Dermis blood vessel endothelial cell (primary cell): ENCODE results near the gene PPT2. TPM values are rescaled to one million over a fixed set of nuclear protein-coding genes. Genes with fewer than 3 reads are reported as not detected.

Source experiments
- DNase-seq: peaks from one replicate; pipeline ENCODE4 v3.0.0; 2010
- total RNA-seq: library from RNA; depleted of rRNA; stranded (reverse); fragments of >200 nt; gene quantifications from 2 replicates; pipeline ENCODE4 v1.2.3, GENCODE V29; 2014

The PPT2 gene
- total RNA-seq = 69.8 and 82.5 TPM in 2 replicates

GRCh38 chr6:32153564-32154513 is at the start of gene PPT2:
Gene PPT2, plus strand, starts transcription at chr6:32154141. Its CDS starts 454 bp downstream, at chr6:32154595.
- DNase-seq = peak; percentile 95

GRCh38 chr6:32105433-32105832 is 48.5 kb upstream of the PPT2 start:
- peak; percentile 45 for DNase-seq

DNA sequence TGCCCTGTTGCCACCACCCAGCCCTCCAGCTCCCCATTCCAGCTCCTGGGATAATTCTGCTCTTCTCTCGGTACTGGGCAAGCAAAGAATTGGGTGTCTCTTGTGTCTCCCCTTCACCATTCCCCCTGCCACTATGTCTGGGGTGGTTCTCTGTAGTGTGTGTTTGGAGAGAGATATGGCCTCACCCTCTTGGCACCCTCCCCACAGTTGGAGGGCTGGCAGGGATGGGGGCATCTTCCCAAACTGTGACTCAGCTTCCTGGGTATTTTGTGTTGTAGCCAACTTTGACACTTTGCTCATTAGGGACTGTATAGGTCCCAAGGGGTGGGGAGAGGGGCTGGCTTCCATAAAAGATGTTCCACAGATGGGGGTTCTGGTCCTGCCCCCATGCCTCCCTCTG is 46.5 kb upstream of the PPT2 start:
- no peak for DNase-seq

DNA sequence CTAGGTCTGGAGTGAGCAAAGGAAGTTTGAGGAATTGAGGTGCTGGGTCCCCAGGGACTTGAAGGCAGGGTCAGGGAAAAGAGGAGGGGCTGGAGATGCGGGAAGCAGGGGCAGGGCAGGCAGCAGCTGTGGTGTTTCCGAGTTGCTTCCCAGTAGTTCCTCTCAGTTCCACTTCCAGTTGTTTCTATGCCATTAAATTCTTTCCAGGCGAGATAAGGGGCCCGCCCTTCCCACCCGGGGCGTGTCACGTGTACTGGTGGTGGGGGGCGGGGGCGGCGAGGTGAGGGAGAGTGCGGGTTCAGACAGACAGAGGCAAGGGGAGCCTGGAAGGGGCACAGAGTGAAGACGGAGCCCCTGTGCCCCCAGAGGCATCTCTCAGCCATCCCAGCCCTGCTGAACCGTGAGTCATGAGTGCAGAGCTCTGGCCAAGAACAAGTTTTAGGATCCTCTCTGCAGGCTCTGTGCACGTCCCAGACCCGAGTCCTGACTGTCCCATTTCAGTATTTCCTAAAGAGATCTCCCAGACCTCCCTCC is 45.8 kb upstream of the PPT2 start:
- no peak for DNase-seq

DNA sequence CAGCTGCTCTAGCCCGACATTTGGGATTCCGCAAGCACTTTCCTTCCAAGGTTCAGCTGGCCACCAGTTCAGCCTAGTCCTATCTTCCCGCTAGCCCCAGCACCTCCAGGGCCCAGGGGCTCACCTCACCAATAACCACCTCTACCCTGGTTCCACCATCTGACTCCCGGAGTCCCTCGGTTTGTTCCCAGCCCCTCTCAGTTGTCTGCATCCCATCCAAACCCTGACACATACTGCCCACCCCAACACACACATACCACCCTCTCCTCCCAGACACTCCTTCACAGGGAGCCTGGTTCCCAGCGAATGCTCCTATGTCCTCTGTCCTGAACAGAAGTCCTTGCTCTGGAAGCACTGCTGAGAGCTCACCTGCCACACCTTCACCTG is 45.2 kb upstream of the PPT2 start:
- no peak for DNase-seq

GRCh38 chr6:32109114-32109764 is 44.7 kb upstream of the PPT2 start, which contains the start of gene TNXB:
Gene TNXB, minus strand, starts transcription at chr6:32109338. Its CDS starts 11,140 bp downstream, at chr6:32098198.
- no peak for DNase-seq

DNA sequence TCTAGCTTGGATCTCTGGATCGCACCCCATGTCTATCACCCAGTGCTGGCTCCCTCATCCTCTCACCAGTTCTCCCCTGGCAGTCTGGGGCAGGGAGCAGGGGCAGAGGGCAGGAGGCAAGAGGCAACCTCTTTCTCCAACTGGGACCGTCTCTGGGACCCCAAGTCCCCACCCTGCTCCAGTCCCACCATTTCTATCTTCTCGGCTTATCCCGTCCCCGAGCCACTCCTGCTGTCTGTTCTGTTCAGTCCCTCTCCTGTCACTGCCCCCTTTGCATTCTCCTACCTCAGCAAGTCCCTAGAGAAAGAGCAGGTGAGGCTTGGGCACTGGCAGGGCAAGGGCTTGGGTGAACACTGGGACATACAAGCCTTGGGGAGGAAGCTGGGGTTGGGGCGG is 44.2 kb upstream of the PPT2 start:
- DNase-seq = no peak

DNA sequence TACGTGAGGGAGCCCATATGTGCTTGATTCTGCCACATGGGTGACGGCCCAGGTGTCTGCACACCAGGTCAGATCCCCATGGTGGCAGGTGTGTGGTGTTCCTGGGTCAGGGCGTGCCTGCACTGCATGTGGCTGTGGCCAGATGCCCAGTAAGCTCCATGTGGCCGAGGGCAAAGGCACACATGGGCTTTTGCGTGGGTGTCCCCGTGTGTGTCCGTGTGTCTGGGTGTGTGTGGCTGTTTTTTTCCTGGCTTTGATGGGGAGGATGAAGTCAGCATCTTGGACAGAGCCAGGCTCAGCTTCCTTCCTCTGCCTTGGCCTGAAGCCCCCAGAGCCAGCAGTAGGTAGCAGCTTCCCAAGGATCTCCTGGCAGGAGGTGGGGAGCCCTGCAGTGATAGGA is 43.3 kb upstream of the PPT2 start:
- DNase-seq = peak; percentile 17

DNA sequence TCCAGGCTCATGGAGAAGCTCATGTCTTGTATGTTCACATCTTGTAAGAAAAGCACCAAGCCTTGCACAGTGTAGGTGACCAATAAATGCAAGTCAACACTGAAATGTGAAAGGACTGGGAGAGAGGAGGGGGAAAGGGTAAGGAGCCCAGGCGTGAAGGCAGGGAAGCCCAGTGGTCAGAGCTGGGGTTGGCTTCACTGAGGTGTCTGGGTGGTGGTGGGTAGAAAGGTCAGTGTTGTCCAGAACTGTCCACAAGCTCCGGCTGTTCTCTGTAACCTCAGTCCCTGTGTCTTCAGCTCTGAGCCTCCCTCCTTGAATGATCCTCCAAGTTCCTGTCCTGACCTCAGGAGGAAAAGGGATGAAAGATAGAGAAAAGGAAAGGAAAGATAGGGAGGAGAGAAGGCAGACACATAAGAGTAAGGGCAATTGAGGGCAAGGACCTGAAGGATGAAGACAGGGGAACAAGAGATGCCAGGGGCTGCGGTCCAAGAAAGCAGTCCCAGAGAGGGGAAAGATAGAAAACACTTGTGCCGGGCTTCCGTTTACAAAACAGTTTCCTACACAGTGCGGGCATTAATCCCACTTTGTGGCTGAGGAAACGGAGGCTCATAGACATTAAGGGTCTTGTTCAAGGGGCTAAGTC is 42.4 kb upstream of the PPT2 start:
- no peak for DNase-seq

DNA sequence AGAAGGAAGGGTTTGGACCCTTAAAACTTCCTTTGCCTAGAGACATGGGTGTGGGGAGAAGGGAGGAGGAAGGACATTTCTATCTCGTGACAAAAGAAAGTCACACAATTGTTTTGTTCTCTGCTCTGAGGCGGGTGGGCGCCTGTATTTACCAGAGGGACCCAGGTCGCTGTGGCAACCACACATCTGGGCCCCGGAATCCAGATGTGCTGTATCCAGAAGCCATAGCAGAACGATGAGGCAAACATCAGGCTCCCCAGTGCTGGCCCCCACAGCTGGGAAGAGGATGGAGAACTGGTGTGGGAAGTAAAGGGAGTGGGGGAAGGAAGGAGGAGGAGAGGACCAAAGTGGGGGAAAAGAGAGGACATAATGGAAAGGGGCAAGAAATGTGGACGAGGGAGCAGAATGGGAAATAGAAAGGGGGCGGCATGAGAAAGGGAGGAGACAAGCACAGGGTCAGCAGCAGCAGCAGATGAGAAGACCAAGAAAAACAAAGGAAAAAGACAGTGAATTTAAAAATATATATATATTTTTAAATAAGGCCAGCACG is 41.4 kb upstream of the PPT2 start:
- no peak for DNase-seq

- peak; percentile 57 for DNase-seq
Measured at GRCh38 chr6:32113386-32114352, 40.3 kb upstream of the PPT2 start.

GRCh38 chr6:32114796-32115195 is 39.1 kb upstream of the PPT2 start:
- DNase-seq = no peak

DNA sequence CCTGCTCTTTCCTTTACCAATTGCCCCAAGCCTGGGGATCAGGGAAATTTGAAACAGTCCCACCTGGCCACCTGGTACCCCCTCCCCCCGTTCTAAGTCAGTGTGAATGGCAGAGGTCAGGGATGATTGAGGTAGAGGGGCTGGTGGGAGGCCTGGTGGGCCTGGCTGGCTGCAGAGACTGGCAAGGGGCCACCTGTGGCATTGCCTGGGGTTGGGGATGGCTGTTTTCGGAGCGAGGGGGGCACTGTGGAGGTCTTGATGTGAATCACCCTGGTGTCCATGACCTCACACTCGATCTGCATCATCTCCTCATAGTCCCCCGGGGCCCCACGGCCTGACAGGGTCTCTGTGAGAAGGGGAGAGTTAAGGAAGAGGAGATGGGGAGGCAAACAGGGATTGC is 38.3 kb upstream of the PPT2 start:
- DNase-seq = no peak

GRCh38 chr6:32116674-32117073 is 37.3 kb upstream of the PPT2 start:
- DNase-seq = peak; percentile 50

GRCh38 chr6:32117461-32117860 is 36.5 kb upstream of the PPT2 start:
- no peak for DNase-seq

DNA sequence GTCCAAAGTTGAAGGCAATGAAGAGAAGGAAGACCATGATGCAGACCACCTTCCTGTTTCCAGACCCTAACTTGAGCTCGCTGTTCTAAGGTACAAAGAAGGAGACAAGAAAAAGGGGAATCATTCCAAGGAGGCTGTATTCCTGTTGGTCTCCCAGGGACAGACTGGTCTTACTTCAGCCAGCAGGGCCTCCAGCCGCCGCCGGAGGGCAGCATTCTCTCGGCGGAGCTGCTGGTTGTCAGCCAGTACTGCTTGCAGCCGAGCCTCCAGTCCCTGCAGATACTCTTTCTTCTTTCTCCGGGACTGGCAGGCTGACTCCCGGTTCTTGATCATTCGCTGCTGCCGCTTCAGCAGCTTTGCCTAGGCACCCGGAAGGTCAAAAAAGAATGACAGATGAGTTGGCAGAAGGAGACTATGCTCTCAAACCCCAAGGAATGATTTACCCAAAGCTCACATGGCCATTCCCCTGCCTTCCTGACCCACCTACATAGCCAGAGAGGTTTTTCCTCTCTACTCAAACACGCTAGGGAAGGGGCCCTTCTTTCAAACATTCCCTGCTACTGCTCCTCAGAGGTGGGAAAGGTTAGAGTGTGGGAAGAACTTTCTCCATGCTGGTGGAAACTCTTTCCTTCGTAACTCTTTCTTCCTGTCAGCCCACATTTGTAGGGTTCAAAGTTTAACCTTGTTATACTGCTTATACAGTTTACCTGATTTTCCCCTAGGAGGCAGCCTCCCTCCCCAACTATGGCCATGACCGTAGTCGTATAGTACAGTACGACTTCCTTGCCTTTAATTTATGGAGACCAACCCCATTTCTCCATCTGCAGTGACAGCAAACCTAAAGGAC is 34.9 kb upstream of the PPT2 start:
- peak; percentile 93 for DNase-seq

DNA sequence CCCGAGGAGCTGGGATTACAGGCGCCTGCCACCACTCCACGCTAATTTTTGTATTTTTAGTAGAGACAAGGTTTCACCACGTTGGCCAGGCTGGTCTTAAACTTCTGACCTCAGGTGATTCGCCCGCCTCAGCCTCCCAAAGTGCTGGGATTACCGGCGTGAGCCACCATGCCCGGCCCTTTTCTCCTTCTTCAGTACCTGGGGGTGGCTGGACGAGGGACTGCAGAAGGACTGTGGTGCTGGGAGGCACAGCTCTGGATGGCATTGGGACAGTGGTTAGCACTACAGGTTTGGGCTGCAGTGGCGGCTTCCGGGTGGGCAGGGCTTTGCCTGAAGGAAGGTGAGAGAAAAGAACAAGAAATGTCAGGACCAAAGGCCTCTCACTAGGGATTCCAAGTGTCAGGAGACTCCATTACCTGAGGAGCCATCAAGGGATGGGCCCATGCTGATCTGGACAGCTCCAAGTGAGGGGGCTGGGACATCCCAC is 33.3 kb upstream of the PPT2 start:
- DNase-seq = no peak

DNA sequence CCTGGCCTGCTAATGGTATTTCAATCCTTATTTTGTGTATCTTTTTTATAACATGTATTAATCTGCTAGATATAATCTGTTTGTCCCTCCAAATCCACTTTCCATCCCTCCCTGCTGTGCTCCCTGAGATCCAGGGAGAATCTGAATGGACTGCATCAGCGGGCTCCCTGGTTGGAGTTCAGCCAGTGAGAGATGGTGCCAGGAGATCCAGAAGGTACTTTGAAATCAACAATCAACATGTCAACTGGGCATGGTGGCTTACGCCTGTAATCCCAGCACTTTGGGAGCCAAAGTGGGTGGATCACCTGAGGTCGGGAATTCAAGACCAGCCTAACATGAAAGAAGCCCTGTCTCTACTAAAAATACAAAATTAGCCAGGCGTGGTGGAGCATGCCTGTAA is 30.3 kb upstream of the PPT2 start:
- DNase-seq = no peak

- no peak for DNase-seq
Measured at GRCh38 chr6:32126880-32127279, 27.1 kb upstream of the PPT2 start.

DNA sequence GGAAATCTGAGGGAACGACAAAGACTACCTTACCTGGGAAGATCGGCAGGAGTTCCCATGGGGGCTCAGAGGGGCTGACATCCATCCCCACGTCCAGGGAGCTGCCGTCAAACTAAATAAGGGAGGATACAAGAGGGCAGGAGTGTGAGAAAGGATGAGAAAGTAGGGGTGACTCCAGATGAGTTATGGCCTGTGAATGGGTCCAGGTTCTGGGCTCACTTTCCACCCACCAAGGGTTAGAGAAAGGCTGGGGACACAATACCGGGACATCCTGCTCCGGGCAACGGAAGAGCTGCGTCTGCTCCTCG is 26.6 kb upstream of the PPT2 start:
- no peak for DNase-seq
